Measurements from ENCODE around the gene NBEA.

Gene NBEA

GRCh38 chr13:35712907-35713761 is 771.1 kb downstream of the NBEA start:
- peak; percentile 73 for DNase-seq (ENCODE audit: low read depth)

GRCh38 chr13:35714121-35714520 is 772.1 kb downstream of the NBEA start:
- DNase-seq (ENCODE audit: low read depth), result no peak

DNA sequence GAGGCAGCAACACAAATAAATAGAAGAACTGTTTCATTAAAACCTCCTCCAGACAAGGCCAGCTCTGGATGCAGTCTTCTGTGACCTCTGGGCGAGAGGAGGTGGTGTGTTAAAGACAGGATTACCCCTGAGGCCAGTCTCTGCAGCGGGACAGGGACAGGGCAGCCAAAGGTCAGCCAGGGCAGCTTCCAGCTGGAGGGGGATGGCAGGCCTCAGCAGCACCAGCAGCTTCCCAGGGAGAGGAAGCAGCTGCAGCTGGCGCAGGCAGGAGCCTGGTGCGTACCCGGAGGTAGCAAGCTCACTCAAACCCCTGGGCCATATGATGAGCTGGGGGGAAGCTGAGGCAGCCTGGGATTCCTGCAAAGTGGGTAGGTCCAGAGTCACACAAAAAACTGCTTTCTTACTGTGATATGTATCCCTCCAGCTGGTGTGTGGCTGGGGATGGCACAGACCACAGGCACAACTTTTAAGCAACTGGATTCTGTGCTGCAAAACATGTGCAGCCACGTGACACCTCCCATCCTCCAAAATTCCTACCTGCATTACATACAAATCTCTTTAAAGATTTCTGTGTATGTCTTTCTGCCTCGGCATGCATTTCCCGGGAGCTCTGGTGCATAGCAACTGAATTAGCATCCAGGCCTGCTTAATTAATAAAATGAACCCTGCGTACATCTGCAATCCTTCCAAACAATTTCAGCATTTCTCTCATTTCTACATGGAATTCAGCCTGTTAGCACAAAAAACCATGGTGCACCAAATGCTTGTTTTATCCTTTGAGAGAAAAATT is 772.7 kb downstream of the NBEA start:
- DNase-seq (ENCODE audit: low read depth), result no peak

GRCh38 chr13:35716186-35716585 is 774.1 kb downstream of the NBEA start:
- no peak for DNase-seq (ENCODE audit: low read depth)

GRCh38 chr13:35716729-35717128 is 774.7 kb downstream of the NBEA start:
- no peak for DNase-seq (ENCODE audit: low read depth)

DNA sequence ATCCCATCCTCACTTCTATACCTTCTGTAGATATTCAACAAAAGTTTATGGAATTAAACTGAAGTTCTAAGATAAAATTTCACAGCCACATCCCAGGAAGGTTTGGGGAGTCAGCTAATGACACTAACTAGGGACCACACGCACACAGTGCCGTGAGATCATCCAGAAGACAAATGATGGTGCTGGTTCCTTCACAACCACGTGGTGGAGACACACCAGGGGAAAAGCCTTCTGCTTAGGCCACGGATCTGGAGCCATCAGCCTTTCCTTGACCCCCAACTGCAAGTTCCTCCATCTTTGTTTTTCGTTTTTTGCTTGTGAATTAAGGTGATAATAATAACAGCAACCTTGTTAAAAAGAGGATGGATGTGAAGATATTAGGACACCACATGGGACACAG is 776.0 kb downstream of the NBEA start:
- DNase-seq (ENCODE audit: low read depth), result no peak

- DNase-seq (ENCODE audit: low read depth), result no peak
These were observed 778.2 kb downstream of the NBEA start for GRCh38 chr13:35720290-35720689.

- no peak for DNase-seq (ENCODE audit: low read depth)
These were observed 778.9 kb downstream of the NBEA start for GRCh38 chr13:35720690-35721554.
